HepG2 (cell line): ENCODE results near the gene BTK. TPM values are rescaled to one million over a fixed set of nuclear protein-coding genes. Genes with fewer than 3 reads are reported as not detected.

Experiments used
- FOXO1 ChIP-seq: sonication (generic); formaldehyde crosslinking; IDR thresholded peaks from 2 replicates; pipeline ENCODE4 v1.4.0; 2020; ENCODE audit warnings: missing genetic modification reagents
- GTF2F1 ChIP-seq: fragments of 150-350 bp; IDR thresholded peaks from 2 replicates; pipeline ENCODE4 v1.6.1; 2014; ENCODE audit warnings: low read length
- GTF3A ChIP-seq: sonication (generic); formaldehyde crosslinking; conservative IDR thresholded peaks from 2 replicates; pipeline ENCODE4 v1.4.0; 2020; ENCODE audit warnings: mild to moderate bottlenecking, missing genetic modification reagents
- NPAS2 ChIP-seq: sonication (generic); formaldehyde crosslinking; IDR thresholded peaks from 2 replicates; pipeline ENCODE4 v1.8.0; 2022; ENCODE audit warnings: mild to moderate bottlenecking, missing genetic modification reagents, borderline replicate concordance
- ZBTB20 ChIP-seq: sonication (generic); formaldehyde crosslinking; IDR thresholded peaks from 2 replicates; pipeline ENCODE4 v1.8.1; 2023; ENCODE audit warnings: missing genetic modification reagents, low read depth, mild to moderate bottlenecking, borderline replicate concordance
- ZNF17 ChIP-seq: sonication (generic); formaldehyde crosslinking; IDR thresholded peaks from 2 replicates; pipeline ENCODE4 v1.5.0; 2020; ENCODE audit warnings: mild to moderate bottlenecking, missing genetic modification reagents
- ZNF20 ChIP-seq: sonication (generic); formaldehyde crosslinking; IDR thresholded peaks from 2 replicates; pipeline ENCODE4 v1.4.0; 2020; ENCODE audit warnings: mild to moderate bottlenecking, moderate library complexity, missing genetic modification reagents
- ZNF337 ChIP-seq: sonication (generic); formaldehyde crosslinking; IDR thresholded peaks from 2 replicates; pipeline ENCODE4 v1.5.1; 2020; ENCODE audit warnings: missing genetic modification reagents, low read depth, mild to moderate bottlenecking, borderline replicate concordance
- ZNF446 ChIP-seq: sonication (generic); formaldehyde crosslinking; IDR thresholded peaks from 2 replicates; pipeline ENCODE4 v1.5.0; 2020; ENCODE audit warnings: mild to moderate bottlenecking, missing genetic modification reagents
- ZNF577 ChIP-seq: sonication (generic); formaldehyde crosslinking; IDR thresholded peaks from 2 replicates; pipeline ENCODE4 v1.4.0; 2020; ENCODE audit warnings: mild to moderate bottlenecking, low read depth, missing genetic modification reagents, borderline replicate concordance
- polyA plus RNA-seq, 8 experiments: library from polyadenylated mRNA; depleted of rRNA in 3 of 8; stranded (reverse) in 7 of 8; unstranded in 1 of 8; fragments of >200 nt; fragmentation: Illumina TruSeq in 4 of 8; extraction: Trizol in 4 of 8; gene quantifications; 2 replicates each; pipeline versions ENCODE4 v1.2.1 to v1.2.3, GENCODE V29; 2011 to 2016; ENCODE audit warnings: low read depth in 4 of 8, missing spikeins in 1 of 8, mixed read lengths in 1 of 8; ENCODE audit not compliant: insufficient read depth in 1 of 8
- total RNA-seq, 5 experiments: library from RNA; depleted of rRNA; stranded (reverse); fragments of >200 nt; fragmentation: Illumina TruSeq; extraction: Trizol; gene quantifications; 2 replicates each; pipeline ENCODE4 v1.2.3, GENCODE V29; 2016; ENCODE audit warnings: low read depth in 1 of 5
- TF ChIP-seq, protein P1 (sequence below): sonication (generic); formaldehyde crosslinking; IDR thresholded peaks from 2 replicates; pipeline ENCODE4 v1.4.0; 2020; ENCODE audit warnings: mild to moderate bottlenecking, missing genetic modification reagents
- TF ChIP-seq, protein P2 (sequence below): sonication (generic); formaldehyde crosslinking; IDR thresholded peaks from 2 replicates; pipeline ENCODE4 v1.4.0; 2020; ENCODE audit warnings: missing genetic modification reagents, mild to moderate bottlenecking, borderline replicate concordance
- TF ChIP-seq, protein P3 (sequence below): sonication (generic); formaldehyde crosslinking; IDR thresholded peaks from 2 replicates; pipeline ENCODE4 v1.4.0; 2020; ENCODE audit warnings: missing genetic modification reagents
- TF ChIP-seq, protein P4 (sequence below): sonication (generic); formaldehyde crosslinking; IDR thresholded peaks from one replicate; pipeline ENCODE4 v1.5.1; 2020; ENCODE audit warnings: mild to moderate bottlenecking, missing genetic modification reagents; ENCODE audit errors: not compliant biosample characterization

The BTK gene
- total and polyA plus RNA-seq, 2 of the 13 experiments (the other 11 are each of a cell fraction or from before 2014, with no cell fraction given): not detected

DNA sequence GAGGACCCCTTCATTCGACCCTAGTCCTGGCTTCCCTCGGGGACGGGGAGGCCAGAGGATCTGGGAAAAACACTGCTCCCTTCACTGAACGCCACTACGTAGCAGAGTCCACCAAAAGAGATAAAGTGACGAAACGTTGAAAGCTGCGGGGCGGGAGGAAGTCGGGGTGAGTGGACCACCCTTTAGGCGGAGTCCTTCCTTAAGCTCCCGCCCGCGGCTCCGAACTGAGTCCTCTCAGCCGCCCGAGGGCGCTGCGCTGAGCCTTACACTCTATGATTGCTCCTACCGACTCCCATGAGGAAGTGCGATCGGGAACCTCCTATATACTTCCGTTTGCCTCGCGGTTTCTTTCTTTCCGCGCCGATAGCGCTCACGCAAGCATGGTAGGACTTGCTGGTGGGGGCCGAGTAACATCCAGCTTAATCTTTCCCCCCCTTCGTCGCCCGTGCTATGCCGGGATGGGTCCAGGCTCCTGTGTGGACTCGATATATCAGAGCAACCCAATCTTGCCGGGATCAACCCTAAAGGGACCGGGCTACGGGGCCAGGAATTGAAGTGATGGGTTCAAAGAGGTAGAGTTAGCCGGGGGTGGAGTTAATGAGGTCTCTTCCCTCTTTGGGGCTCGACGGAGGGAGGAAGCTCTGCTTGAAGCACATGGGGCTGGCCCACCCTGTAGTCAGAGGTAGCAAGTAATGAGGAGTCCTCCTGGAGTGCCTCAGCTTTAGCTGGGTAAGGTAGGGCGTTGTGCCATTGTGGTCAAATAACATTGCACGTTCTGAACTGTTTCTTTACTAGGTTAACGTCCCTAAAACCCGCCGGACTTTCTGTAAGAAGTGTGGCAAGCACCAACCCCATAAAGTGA is 4.9 kb upstream of the BTK start, which contains the start of gene RPL36A (continued):
- TF ChIP-seq, protein P1, sequence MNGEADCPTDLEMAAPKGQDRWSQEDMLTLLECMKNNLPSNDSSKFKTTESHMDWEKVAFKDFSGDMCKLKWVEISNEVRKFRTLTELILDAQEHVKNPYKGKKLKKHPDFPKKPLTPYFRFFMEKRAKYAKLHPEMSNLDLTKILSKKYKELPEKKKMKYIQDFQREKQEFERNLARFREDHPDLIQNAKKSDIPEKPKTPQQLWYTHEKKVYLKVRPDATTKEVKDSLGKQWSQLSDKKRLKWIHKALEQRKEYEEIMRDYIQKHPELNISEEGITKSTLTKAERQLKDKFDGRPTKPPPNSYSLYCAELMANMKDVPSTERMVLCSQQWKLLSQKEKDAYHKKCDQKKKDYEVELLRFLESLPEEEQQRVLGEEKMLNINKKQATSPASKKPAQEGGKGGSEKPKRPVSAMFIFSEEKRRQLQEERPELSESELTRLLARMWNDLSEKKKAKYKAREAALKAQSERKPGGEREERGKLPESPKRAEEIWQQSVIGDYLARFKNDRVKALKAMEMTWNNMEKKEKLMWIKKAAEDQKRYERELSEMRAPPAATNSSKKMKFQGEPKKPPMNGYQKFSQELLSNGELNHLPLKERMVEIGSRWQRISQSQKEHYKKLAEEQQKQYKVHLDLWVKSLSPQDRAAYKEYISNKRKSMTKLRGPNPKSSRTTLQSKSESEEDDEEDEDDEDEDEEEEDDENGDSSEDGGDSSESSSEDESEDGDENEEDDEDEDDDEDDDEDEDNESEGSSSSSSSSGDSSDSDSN (CRISPR knock-in tag): 0 out of 2 replicates have a peak, but pooled peaks have one; percentile 44
- TF ChIP-seq ZNF446 (CRISPR knock-in tag): no peak
- TF ChIP-seq, protein P2, sequence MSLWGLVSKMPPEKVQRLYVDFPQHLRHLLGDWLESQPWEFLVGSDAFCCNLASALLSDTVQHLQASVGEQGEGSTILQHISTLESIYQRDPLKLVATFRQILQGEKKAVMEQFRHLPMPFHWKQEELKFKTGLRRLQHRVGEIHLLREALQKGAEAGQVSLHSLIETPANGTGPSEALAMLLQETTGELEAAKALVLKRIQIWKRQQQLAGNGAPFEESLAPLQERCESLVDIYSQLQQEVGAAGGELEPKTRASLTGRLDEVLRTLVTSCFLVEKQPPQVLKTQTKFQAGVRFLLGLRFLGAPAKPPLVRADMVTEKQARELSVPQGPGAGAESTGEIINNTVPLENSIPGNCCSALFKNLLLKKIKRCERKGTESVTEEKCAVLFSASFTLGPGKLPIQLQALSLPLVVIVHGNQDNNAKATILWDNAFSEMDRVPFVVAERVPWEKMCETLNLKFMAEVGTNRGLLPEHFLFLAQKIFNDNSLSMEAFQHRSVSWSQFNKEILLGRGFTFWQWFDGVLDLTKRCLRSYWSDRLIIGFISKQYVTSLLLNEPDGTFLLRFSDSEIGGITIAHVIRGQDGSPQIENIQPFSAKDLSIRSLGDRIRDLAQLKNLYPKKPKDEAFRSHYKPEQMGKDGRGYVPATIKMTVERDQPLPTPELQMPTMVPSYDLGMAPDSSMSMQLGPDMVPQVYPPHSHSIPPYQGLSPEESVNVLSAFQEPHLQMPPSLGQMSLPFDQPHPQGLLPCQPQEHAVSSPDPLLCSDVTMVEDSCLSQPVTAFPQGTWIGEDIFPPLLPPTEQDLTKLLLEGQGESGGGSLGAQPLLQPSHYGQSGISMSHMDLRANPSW: peak; percentile 59; the same call in 1 of the 2 replicates
- TF ChIP-seq ZNF20 (CRISPR knock-in tag): no peak
- TF ChIP-seq GTF3A: no peak
- TF ChIP-seq ZNF337 (CRISPR knock-in tag): peak; percentile 65; the same call in 1 of the 2 replicates
- TF ChIP-seq ZBTB20 (CRISPR knock-in tag): no peak; the same call in 1 of the 2 replicates
- TF ChIP-seq FOXO1 (CRISPR knock-in tag): no peak
- TF ChIP-seq NPAS2: no peak
- TF ChIP-seq, protein P3, sequence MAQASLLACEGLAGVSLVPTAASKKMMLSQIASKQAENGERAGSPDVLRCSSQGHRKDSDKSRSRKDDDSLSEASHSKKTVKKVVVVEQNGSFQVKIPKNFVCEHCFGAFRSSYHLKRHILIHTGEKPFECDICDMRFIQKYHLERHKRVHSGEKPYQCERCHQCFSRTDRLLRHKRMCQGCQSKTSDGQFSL (CRISPR knock-in tag): no peak
- TF ChIP-seq ZNF577 (CRISPR knock-in tag): no peak
- TF ChIP-seq GTF2F1: 0 out of 2 replicates have a peak, but pooled peaks have one; percentile 51
- no peak for TF ChIP-seq ZNF17 (CRISPR knock-in tag)
- TF ChIP-seq, protein P4, sequence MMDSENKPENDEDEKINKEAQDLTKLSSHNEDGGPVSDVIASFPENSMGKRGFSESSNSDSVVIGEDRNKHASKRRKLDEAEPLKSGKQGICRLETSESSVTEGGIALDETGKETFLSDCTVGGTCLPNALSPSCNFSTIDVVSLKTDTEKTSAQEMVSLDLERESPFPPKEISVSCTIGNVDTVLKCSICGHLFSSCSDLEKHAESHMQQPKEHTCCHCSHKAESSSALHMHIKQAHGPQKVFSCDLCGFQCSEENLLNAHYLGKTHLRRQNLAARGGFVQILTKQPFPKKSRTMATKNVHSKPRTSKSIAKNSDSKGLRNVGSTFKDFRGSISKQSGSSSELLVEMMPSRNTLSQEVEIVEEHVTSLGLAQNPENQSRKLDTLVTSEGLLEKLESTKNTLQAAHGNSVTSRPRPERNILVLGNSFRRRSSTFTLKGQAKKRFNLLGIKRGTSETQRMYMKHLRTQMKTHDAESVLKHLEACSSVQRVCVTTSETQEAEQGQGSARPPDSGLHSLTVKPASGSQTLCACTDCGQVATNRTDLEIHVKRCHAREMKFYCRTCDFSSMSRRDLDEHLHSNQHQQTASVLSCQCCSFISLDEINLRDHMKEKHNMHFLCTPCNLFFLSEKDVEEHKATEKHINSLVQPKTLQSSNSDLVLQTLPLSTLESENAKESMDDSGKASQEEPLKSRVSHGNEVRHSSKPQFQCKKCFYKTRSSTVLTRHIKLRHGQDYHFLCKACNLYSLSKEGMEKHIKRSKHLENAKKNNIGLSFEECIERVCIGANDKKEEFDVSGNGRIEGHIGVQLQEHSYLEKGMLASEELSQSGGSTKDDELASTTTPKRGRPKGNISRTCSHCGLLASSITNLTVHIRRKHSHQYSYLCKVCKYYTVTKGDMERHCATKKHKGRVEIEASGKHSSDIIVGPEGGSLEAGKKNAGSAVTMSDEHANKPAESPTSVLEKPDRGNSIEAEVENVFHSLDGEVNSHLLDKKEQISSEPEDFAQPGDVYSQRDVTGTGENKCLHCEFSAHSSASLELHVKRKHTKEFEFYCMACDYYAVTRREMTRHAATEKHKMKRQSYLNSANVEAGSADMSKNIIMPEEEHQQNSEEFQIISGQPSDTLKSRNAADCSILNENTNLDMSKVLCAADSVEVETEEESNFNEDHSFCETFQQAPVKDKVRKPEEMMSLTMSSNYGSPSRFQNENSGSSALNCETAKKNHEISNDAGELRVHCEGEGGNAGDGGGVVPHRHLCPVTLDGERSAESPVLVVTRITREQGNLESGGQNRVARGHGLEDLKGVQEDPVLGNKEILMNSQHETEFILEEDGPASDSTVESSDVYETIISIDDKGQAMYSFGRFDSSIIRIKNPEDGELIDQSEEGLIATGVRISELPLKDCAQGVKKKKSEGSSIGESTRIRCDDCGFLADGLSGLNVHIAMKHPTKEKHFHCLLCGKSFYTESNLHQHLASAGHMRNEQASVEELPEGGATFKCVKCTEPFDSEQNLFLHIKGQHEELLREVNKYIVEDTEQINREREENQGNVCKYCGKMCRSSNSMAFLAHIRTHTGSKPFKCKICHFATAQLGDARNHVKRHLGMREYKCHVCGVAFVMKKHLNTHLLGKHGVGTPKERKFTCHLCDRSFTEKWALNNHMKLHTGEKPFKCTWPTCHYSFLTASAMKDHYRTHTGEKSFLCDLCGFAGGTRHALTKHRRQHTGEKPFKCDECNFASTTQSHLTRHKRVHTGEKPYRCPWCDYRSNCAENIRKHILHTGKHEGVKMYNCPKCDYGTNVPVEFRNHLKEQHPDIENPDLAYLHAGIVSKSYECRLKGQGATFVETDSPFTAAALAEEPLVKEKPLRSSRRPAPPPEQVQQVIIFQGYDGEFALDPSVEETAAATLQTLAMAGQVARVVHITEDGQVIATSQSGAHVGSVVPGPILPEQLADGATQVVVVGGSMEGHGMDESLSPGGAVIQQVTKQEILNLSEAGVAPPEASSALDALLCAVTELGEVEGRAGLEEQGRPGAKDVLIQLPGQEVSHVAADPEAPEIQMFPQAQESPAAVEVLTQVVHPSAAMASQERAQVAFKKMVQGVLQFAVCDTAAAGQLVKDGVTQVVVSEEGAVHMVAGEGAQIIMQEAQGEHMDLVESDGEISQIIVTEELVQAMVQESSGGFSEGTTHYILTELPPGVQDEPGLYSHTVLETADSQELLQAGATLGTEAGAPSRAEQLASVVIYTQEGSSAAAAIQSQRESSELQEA: no peak
